ENCODE data around the gene MPC1.
"Not testable (repeated sequence)": the region's sequence is repeated elsewhere in the genome, so short reads cannot be mapped to it uniquely, and the experiment has no call there.

Gene MPC1

GRCh38 chr6:166369782-166370181, 13.0 kb downstream of the MPC1 start:
- no peak overlapping the region for H3K4me3 ChIP-seq (ENCODE audit: low read length)
- no peak for DNase-seq (ENCODE audit: low read depth)
- TF ChIP-seq, protein P1, sequence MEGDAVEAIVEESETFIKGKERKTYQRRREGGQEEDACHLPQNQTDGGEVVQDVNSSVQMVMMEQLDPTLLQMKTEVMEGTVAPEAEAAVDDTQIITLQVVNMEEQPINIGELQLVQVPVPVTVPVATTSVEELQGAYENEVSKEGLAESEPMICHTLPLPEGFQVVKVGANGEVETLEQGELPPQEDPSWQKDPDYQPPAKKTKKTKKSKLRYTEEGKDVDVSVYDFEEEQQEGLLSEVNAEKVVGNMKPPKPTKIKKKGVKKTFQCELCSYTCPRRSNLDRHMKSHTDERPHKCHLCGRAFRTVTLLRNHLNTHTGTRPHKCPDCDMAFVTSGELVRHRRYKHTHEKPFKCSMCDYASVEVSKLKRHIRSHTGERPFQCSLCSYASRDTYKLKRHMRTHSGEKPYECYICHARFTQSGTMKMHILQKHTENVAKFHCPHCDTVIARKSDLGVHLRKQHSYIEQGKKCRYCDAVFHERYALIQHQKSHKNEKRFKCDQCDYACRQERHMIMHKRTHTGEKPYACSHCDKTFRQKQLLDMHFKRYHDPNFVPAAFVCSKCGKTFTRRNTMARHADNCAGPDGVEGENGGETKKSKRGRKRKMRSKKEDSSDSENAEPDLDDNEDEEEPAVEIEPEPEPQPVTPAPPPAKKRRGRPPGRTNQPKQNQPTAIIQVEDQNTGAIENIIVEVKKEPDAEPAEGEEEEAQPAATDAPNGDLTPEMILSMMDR (conservative IDR thresholded peaks at IDR 0.05; ENCODE audit: low read depth, low read length), result no peak

GRCh38 chr6:166366921-166367320, 15.8 kb downstream of the MPC1 start:
- TF ChIP-seq, protein P1 (conservative IDR thresholded peaks at IDR 0.05; ENCODE audit: low read depth, low read length), result no peak
- H3K4me3 ChIP-seq (ENCODE audit: low read length), result no peak overlapping the region

DNA sequence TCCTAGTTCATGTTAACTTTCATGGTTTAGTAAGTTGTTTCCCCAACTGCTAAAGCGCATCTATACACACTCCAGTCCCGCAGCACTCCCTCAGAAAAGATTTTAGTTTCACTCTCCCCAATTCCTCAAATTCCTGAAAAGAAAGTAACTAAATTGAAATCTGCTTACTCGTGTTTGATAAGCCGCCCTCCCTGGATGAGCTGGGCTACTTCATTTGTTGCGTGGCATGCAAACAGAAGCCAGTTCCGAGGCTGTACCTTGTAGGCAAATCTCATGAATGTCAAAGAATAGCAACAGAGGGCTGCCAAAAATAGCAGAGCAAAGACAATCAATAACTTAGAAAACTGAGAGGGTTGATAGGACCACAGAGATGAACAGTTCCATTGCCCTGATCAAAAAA, 16.9 kb downstream of the MPC1 start:
- no peak overlapping the region for H3K4me3 ChIP-seq (ENCODE audit: low read length)
- TF ChIP-seq, protein P1 (conservative IDR thresholded peaks at IDR 0.05; ENCODE audit: low read depth, low read length), result no peak
- no peak for DNase-seq (ENCODE audit: low read depth)

More at GRCh38 chr6:166366921-166367320, 15.8 kb downstream of the MPC1 start:
- no peak for DNase-seq (ENCODE audit: low read depth)

- TF ChIP-seq, protein P1 (conservative IDR thresholded peaks at IDR 0.05; ENCODE audit: low read depth, low read length), result no peak
- no peak for DNase-seq (ENCODE audit: low read depth)
- no peak overlapping the region for H3K4me3 ChIP-seq (ENCODE audit: low read length)
Observed at GRCh38 chr6:166365221-166365620, 17.5 kb downstream of the MPC1 start.

- no peak for DNase-seq (ENCODE audit: low read depth)
- TF ChIP-seq, protein P1 (conservative IDR thresholded peaks at IDR 0.05; ENCODE audit: low read depth, low read length), result no peak
- H3K4me3 ChIP-seq (ENCODE audit: low read length), result no peak overlapping the region
Observed at GRCh38 chr6:166364456-166364855, 18.3 kb downstream of the MPC1 start.

GRCh38 chr6:166362427-166362826, 20.3 kb downstream of the MPC1 start:
- not testable (repeated sequence) for DNase-seq (ENCODE audit: low read depth); H3K4me3 ChIP-seq (ENCODE audit: low read length)

- DNase-seq (ENCODE audit: low read depth), result no peak
- H3K4me3 ChIP-seq (ENCODE audit: low read length), result no peak overlapping the region
- TF ChIP-seq, protein P1 (conservative IDR thresholded peaks at IDR 0.05; ENCODE audit: low read depth, low read length), result no peak
Observed at GRCh38 chr6:166361077-166361429, 21.7 kb downstream of the MPC1 start.

Measured in retinal pigment epithelial cell (primary cell).